Activated CD8-positive, alpha-beta T cell treated with anti-CD3 and anti-CD28 coated beads for 36 hours (primary cell): ENCODE data around the gene LYL1. TPM values are rescaled to one million over a fixed set of nuclear protein-coding genes. Genes with fewer than 3 reads are reported as not detected.

Experiments
- ATAC-seq: fragments of 200-7000 bp; cut with Tn5 transposase; one replicate; pipeline ENCODE4 v1.10.0; 2021; ENCODE audit warnings: mild to moderate bottlenecking, moderate library complexity
- CTCF ChIA-PET: fragments of 350-600 bp; sonication (Branson Sonifier 250); formaldehyde crosslinking; loops from one replicate; lab custom pipeline; 2021; ENCODE audit warnings: antibody characterized with exemption; lab: Charles Lee
- POLR2A ChIA-PET: fragments of 350-600 bp; sonication (Branson Sonifier 250); formaldehyde crosslinking; loops from one replicate; lab custom pipeline; 2021; ENCODE audit warnings: antibody characterized with exemption; lab: Charles Lee
- DNase-seq: peaks from one replicate; pipeline ENCODE4 v3.0.0-alpha.2; 2020
- H3K27ac Mint-ChIP-seq: one replicate; pipeline ENCODE4 v1.8.0; 2021; ENCODE audit warnings: mild to moderate bottlenecking, mixed read lengths
- H3K27me3 Mint-ChIP-seq: one replicate; pipeline ENCODE4 v1.8.0; 2021; ENCODE audit warnings: mixed read lengths
- H3K36me3 Mint-ChIP-seq: one replicate; pipeline ENCODE4 v1.8.0; 2021; ENCODE audit warnings: low read depth, mixed read lengths
- H3K4me1 Mint-ChIP-seq: one replicate; pipeline ENCODE4 v1.8.0; 2021; ENCODE audit warnings: low read depth, mixed read lengths
- H3K4me3 Mint-ChIP-seq: one replicate; pipeline ENCODE4 v1.8.0; 2021; ENCODE audit warnings: mild to moderate bottlenecking, moderate library complexity, mixed read lengths
- H3K9me3 Mint-ChIP-seq: one replicate; pipeline ENCODE4 v1.8.0; 2021; ENCODE audit warnings: mixed read lengths
- intact Hi-C: fragments of 100-400 bp; cut with micrococcal nuclease; formaldehyde crosslinking; loops from one replicate; pipeline ENCODE4 v1.10.0; 2022
- total RNA-seq, 2 experiments: library from RNA; stranded (reverse); gene quantifications; one replicate each; pipeline ENCODE4 v1.2.3, GENCODE V29; 2021
- TF ChIP-seq, protein P1 (sequence below): fragments of 200-600 bp; IDR thresholded peaks from one replicate; pipeline ENCODE4 v1.8.0; 2022; ENCODE audit warnings: antibody characterized with exemption, mild to moderate bottlenecking

LYL1 gene
- total RNA-seq, 2 experiments from 2014 or later, result 3.9 to 4.8 TPM

DNA sequence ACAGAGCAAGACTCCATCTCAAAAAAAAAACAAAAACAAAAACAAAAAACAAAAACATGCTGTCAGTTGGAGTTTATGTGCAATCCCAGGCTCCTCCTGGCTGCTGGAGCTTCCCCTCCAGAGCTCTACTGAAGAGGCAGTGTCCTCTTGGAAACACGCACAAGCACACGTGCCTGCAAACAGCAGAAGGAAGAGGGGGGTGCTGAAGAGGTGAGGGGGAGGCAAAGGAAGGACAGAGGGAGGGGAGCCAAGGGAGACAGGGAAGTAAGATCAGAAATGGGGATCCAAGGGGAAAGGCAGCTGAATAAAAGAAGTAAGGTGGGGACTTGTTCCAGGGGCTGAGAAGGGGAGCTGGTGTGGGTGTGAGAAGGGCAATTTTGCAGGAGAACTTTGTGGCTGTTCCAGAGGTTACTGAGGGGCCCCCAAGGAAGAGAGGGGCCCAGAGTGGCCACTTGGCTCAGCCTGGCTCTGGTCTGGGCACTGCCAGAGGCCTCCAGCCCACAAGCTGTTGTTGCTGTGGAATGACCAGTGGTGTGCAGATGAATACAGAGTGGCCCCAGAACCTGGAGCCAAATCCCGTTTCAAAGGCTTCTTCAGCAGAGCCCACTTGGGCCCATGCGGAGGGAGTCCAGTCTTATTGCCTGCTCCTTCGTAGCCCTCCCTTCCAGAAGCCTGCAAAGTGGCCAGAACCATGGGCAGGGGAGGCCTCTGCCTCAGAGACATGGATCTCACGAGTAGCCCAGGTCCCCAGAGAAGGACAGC is 34.4 kb downstream of the LYL1 start:
- no peak overlapping the region for H3K4me3 Mint-ChIP-seq
- no peaks in the 10 kb centered on the region for H3K9me3 Mint-ChIP-seq
- H3K27ac Mint-ChIP-seq, result no peak overlapping the region
- TF ChIP-seq, protein P1, sequence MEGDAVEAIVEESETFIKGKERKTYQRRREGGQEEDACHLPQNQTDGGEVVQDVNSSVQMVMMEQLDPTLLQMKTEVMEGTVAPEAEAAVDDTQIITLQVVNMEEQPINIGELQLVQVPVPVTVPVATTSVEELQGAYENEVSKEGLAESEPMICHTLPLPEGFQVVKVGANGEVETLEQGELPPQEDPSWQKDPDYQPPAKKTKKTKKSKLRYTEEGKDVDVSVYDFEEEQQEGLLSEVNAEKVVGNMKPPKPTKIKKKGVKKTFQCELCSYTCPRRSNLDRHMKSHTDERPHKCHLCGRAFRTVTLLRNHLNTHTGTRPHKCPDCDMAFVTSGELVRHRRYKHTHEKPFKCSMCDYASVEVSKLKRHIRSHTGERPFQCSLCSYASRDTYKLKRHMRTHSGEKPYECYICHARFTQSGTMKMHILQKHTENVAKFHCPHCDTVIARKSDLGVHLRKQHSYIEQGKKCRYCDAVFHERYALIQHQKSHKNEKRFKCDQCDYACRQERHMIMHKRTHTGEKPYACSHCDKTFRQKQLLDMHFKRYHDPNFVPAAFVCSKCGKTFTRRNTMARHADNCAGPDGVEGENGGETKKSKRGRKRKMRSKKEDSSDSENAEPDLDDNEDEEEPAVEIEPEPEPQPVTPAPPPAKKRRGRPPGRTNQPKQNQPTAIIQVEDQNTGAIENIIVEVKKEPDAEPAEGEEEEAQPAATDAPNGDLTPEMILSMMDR, result no peak
- ChIA-PET CTCF (interaction anchor here (1.2 to 3.5 kb wide), 3 partner anchors 25 to 91 kb away, joined by 3 to 11 read pairs (median 10); no protein-coding TSS in a partner anchor), POLR2A (interaction anchor here (1.2 kb wide), 2 partner anchors 37 to 66 kb away, joined by 3 read pairs; no protein-coding TSS in a partner anchor)
- H3K36me3 Mint-ChIP-seq, result no peaks in the 10 kb centered on the region
- DNase-seq (no peak), ATAC-seq (no peak)
- H3K4me1 Mint-ChIP-seq, result no peaks in the 10 kb centered on the region
- intact Hi-C loops, result no loop called here
- peaks cover 2% of the 10 kb centered on the region for H3K27me3 Mint-ChIP-seq

DNA sequence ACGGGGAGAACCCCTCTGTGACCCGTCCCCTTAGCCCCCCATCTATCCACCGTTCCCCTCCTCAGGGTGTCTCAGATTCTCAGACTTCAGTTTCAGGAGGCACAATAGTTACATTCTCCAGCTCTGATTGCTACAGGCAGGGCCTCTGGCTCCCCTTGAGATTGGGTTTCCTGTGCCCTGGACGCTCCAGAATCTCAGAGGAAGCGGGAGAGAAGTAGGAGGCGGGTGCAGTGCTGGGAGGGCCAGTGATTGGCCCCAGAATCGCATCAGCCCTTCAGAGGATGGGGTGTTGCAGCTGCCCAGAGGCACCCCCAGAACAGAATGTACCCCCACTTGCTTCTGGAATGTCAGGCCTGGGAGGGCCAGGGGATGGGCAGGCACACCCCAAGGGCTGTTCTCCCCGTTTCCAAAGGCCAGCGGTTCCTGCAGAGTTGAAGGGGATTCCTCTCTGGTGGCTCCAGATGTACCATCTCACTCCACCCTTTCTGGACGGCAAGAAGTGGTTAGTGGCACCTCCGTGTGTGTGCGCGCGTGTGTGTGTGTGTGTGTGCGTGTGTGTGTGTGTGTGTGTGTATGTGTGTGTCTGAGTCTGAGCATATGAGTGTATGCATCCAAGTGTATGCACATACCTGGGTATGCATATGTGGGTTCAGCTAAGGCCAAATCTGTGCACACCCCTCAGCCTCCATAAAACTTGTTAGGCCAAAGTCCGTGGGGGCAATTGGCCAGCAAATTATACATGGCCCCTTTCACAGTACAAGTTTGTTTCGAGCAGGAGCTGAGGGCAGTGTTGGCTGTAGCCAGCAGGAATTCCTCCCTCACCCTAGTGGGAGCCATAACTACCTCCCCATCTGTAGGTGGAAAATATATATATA is 35.5 kb downstream of the LYL1 start:
- H3K9me3 Mint-ChIP-seq, result no peaks in the 10 kb centered on the region
- H3K4me1 Mint-ChIP-seq, result no peaks in the 10 kb centered on the region
- no peak overlapping the region for H3K27ac Mint-ChIP-seq
- no peak for DNase-seq
- intact Hi-C loops, result no loop called here
- CTCF ChIA-PET, result interaction anchor here (1.3 to 3.5 kb wide), 3 partner anchors 33 to 101 kb away, joined by 4 to 11 read pairs (median 11); no protein-coding TSS in a partner anchor
- no peak for ATAC-seq
- TF ChIP-seq, protein P1, result no peak
- POLR2A ChIA-PET, result interaction anchor here (0.6 to 1.2 kb wide), 2 partner anchors 65 to 277 kb away, joined by 3 read pairs; no protein-coding TSS in a partner anchor
- H3K36me3 Mint-ChIP-seq, result no peaks in the 10 kb centered on the region
- H3K27me3 Mint-ChIP-seq, result peaks cover 7% of the 10 kb centered on the region
- no peak overlapping the region for H3K4me3 Mint-ChIP-seq

DNA sequence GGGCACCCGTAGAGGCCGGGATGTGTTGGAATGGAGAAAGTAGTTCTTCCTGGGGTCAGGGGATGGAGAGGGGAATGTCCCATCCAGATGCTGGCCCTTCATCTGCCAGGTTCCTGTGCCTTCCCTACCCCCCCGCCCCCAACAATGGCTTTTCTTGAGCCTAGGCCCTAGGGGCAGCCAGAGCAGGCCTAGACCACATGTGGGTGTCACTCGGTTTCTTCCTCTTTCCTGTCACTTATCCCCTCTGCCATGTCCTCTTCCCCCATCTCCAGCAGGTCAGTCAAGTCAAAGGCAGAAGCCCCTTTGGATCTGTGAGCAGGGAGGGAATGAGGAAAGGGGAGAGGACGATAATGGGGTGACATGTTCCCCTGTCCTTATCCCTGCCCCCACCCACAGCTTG is 36.4 kb downstream of the LYL1 start:
- Mint-ChIP-seq H3K9me3 (no peaks in the 10 kb centered on the region), H3K27ac (no peak overlapping the region), H3K4me1 (peaks cover 3% of the 10 kb centered on the region), H3K36me3 (no peaks in the 10 kb centered on the region), H3K27me3 (peaks cover 13% of the 10 kb centered on the region), H3K4me3 (no peak overlapping the region)
- intact Hi-C loops, result no loop called here
- ChIA-PET CTCF (interaction anchor here (1.3 to 2.9 kb wide), 2 partner anchors 88 to 101 kb away, joined by 4 to 11 read pairs; no protein-coding TSS in a partner anchor), POLR2A (no interaction called here)
- TF ChIP-seq, protein P1, result no peak
- DNase-seq, result no peak
- ATAC-seq, result no peak

DNA sequence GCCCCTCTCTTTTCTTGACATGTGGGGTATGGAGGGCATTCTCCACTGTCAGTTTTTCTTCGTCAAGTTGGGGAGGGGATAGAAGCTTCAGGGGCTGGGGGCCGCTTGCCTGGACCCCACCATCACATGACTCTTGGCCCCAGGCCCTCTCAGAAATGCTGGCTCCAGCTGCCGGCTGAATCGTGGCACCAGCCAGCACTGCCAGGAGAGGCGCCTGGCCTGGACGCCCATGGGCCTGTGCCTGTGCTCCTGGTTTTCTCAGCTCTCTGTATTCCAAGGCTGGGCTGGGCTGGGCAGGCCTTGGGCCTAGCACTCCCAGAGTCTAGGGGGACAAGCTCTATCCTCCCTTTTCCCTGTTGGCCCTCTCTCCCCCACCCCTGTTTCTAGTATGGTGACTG is 38.6 kb downstream of the LYL1 start:
- Mint-ChIP-seq H3K9me3 (no peaks in the 10 kb centered on the region), H3K27me3 (peaks cover 14% of the 10 kb centered on the region), H3K27ac (no peak overlapping the region), H3K4me3 (no peak overlapping the region), H3K4me1 (peaks cover 6% of the 10 kb centered on the region), H3K36me3 (no peaks in the 10 kb centered on the region)
- intact Hi-C loops, result loop anchor here (5.0 kb wide), 1 partner anchor 87 kb away; no protein-coding TSS in a partner anchor
- POLR2A ChIA-PET, result no interaction called here
- CTCF ChIA-PET, result interaction anchor here (0.9 to 4.7 kb wide), 6 partner anchors 17 to 99 kb away, joined by 3 to 55 read pairs (median 4); no protein-coding TSS in a partner anchor
- DNase-seq (no peak), ATAC-seq (no peak)
- TF ChIP-seq, protein P1, result no peak
